GM12878 (cell line): ENCODE measurements around the gene PACSIN3. TPM values are rescaled to one million over a fixed set of nuclear protein-coding genes. Genes with fewer than 3 reads are reported as not detected.
A peak's percentile ranks its signal among the peaks of the same experiment; 100 is the strongest.

Source experiments
- GABPA ChIP-seq: IDR thresholded peaks from 2 replicates; pipeline ENCODE4 v1.6.1; 2014; ENCODE audit warnings: antibody characterized with exemption, low read depth, mild to moderate bottlenecking, inconsistent platforms
- NBN ChIP-seq: fragments of 450-650 bp; IDR thresholded peaks from 2 replicates; pipeline ENCODE4 v1.6.1; 2016
- POLR2A ChIP-seq: IDR thresholded peaks from 2 replicates; pipeline ENCODE4 v1.6.1; 2011; ENCODE audit warnings: low read depth, mild to moderate bottlenecking, low read length
- polyA plus RNA-seq, 11 experiments: library from polyadenylated mRNA; depleted of rRNA in 4 of 11; unstranded in 6 of 11; stranded (reverse) in 5 of 11; fragments of >200 nt; fragmentation: Nextera tagmentation in 4 of 11; fragmentation: Illumina TruSeq in 1 of 11; extraction: Ambion mirVana in 4 of 11; extraction: Trizol in 1 of 11; gene quantifications; 1 replicate in 1 of 11; 2 replicates in 10 of 11; pipeline versions ENCODE4 v1.2.1 to v1.2.3, GENCODE V29; 2011 to 2016; ENCODE audit warnings: inconsistent platforms in 2 of 11, missing spikeins in 2 of 11, low read depth in 1 of 11
- total RNA-seq, 4 experiments: library from RNA; depleted of rRNA in 3 of 4; stranded (reverse); fragments of >200 nt in 3 of 4; fragmentation: Illumina TruSeq in 1 of 4; extraction: Trizol in 1 of 4; gene quantifications; 2 replicates each; pipeline versions ENCODE4 v1.2.1 to v1.2.3, GENCODE V29; 2013 to 2021
- TF ChIP-seq, protein P1 (sequence below): fragments of 450-650 bp; IDR thresholded peaks from 2 replicates; pipeline ENCODE4 v1.6.1; 2017; ENCODE audit warnings: mild to moderate bottlenecking, moderate library complexity
- TF ChIP-seq, protein P2 (sequence below), 3 experiments: IDR thresholded peaks in 2 of 3; conservative IDR thresholded peaks in 1 of 3; 2 replicates each; pipeline ENCODE4 v1.5.1; 2011; ENCODE audit warnings: low read depth in 3 of 3, low read length in 3 of 3, mild to moderate bottlenecking in 3 of 3, control low read depth in 2 of 3, moderate library complexity in 2 of 3, inconsistent platforms in 1 of 3, mixed read lengths in 1 of 3; ENCODE audit not compliant: control insufficient read depth in 2 of 3, insufficient read depth in 1 of 3; ENCODE audit errors: extremely low read depth in 1 of 3

The PACSIN3 gene
- total and polyA plus RNA-seq, 10 of the 15 experiments (the other 5 are each of a cell fraction or from before 2014, with no cell fraction given) = 0.05 to 0.82 (median 0.22) TPM; not detected in 1

DNA sequence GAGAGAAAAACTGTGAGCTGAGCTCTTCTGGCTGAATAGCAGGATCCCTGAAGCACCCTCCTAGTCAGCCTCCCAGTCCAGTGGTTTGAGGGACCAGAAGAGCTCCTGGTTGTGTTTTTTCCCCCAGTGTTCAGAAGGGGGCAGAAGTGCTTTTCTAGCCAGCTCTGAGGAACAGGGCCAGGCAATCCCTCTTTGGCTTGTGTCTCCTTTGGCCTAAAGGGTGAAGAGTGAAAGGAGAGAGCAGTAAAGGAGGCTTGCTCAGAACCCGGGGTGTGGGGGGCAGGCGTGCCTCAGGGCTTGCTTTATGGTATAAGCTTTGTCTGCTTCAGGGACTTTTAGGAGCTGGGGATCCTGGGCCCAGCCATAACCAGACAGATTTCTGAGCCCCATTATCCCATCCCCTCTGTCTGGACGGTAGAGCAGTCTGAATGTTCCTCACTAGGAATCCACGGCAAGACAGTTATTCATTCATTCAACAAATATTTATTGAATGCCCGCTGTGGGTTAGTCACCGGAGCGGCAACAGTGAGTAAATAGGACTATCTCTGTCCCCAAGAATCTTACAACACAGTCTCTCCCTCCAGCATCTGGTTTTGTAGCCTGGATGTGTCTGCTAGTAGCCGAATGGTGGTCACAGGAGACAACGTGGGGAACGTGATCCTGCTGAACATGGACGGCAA is 47.9 kb upstream of the PACSIN3 start (continued):
- TF ChIP-seq, protein P1, sequence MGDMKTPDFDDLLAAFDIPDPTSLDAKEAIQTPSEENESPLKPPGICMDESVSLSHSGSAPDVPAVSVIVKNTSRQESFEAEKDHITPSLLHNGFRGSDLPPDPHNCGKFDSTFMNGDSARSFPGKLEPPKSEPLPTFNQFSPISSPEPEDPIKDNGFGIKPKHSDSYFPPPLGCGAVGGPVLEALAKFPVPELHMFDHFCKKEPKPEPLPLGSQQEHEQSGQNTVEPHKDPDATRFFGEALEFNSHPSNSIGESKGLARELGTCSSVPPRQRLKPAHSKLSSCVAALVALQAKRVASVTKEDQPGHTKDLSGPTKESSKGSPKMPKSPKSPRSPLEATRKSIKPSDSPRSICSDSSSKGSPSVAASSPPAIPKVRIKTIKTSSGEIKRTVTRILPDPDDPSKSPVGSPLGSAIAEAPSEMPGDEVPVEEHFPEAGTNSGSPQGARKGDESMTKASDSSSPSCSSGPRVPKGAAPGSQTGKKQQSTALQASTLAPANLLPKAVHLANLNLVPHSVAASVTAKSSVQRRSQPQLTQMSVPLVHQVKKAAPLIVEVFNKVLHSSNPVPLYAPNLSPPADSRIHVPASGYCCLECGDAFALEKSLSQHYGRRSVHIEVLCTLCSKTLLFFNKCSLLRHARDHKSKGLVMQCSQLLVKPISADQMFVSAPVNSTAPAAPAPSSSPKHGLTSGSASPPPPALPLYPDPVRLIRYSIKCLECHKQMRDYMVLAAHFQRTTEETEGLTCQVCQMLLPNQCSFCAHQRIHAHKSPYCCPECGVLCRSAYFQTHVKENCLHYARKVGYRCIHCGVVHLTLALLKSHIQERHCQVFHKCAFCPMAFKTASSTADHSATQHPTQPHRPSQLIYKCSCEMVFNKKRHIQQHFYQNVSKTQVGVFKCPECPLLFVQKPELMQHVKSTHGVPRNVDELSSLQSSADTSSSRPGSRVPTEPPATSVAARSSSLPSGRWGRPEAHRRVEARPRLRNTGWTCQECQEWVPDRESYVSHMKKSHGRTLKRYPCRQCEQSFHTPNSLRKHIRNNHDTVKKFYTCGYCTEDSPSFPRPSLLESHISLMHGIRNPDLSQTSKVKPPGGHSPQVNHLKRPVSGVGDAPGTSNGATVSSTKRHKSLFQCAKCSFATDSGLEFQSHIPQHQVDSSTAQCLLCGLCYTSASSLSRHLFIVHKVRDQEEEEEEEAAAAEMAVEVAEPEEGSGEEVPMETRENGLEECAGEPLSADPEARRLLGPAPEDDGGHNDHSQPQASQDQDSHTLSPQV = no peak
- TF ChIP-seq, protein P2, sequence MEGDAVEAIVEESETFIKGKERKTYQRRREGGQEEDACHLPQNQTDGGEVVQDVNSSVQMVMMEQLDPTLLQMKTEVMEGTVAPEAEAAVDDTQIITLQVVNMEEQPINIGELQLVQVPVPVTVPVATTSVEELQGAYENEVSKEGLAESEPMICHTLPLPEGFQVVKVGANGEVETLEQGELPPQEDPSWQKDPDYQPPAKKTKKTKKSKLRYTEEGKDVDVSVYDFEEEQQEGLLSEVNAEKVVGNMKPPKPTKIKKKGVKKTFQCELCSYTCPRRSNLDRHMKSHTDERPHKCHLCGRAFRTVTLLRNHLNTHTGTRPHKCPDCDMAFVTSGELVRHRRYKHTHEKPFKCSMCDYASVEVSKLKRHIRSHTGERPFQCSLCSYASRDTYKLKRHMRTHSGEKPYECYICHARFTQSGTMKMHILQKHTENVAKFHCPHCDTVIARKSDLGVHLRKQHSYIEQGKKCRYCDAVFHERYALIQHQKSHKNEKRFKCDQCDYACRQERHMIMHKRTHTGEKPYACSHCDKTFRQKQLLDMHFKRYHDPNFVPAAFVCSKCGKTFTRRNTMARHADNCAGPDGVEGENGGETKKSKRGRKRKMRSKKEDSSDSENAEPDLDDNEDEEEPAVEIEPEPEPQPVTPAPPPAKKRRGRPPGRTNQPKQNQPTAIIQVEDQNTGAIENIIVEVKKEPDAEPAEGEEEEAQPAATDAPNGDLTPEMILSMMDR (IDR thresholded peaks at IDR 0.05 in 2 of 3, conservative IDR thresholded peaks at IDR 0.05 in 1 of 3; ENCODE audit: control insufficient read depth in 2 of 3, extremely low read depth in 1 of 3, insufficient read depth in 1 of 3, low read depth in 3 of 3, low read length in 3 of 3) = peak in 2 of 3 experiments; percentile 4 to 9; a peak in 1 of 6 replicates
- TF ChIP-seq POLR2A (0 out of 2 replicates have a peak, but pooled peaks have one; percentile 2), GABPA (no peak), NBN (no peak)
